OCI-LY7 (cell line): ENCODE measurements around the gene MPPED2. TPM values are rescaled to one million over a fixed set of nuclear protein-coding genes. Genes with fewer than 3 reads are reported as not detected.

Source experiments
- BruUV-seq: library from RNA; stranded (reverse); fragments of 400-500 nt; replicated peaks from 2 replicates; lab custom pipeline; 2021; lab: Mats Ljungman, UMichigan
- CTCF ChIA-PET: fragments of 300-600 bp; sonication (Branson Sonifier 250); formaldehyde crosslinking; loops from one replicate; lab custom pipeline; 2022; ENCODE audit warnings: antibody characterized with exemption; ENCODE audit not compliant: unreplicated experiment; lab: Charles Lee
- POLR2A ChIA-PET: fragments of 300-600 bp; sonication (Branson Sonifier 250); formaldehyde crosslinking; loops from one replicate; lab custom pipeline; 2022; ENCODE audit warnings: antibody characterized with exemption; lab: Charles Lee
- DNase-seq: peaks from one replicate; pipeline ENCODE4 v3.0.0-alpha.2; 2015; ENCODE audit warnings: low spot score
- H2AFZ ChIP-seq: fragments of 200-600 bp; sonication (generic), shearing (Covaris generic); 2 replicates; pipeline ENCODE4 v1.6.1; 2014; ENCODE audit warnings: mild to moderate bottlenecking, antibody characterized with exemption, low read length, moderate library complexity
- H3K27ac ChIP-seq: fragments of 200-600 bp; sonication (generic); 2 replicates; pipeline ENCODE4 v1.5.1; 2014; ENCODE audit warnings: mixed run types, low read depth, mild to moderate bottlenecking, moderate library complexity, low read length, inconsistent platforms; ENCODE audit not compliant: poor library complexity, severe bottlenecking
- H3K36me3 ChIP-seq: fragments of 200-600 bp; sonication (generic); 2 replicates; pipeline ENCODE4 v1.6.1; 2014; ENCODE audit warnings: mild to moderate bottlenecking, antibody characterized with exemption, low read length, moderate library complexity, mixed read lengths; ENCODE audit not compliant: insufficient read depth
- H3K4me1 ChIP-seq: fragments of 200-600 bp; sonication (generic); 2 replicates; pipeline ENCODE4 v1.5.1; 2014; ENCODE audit warnings: mild to moderate bottlenecking, low read length; ENCODE audit not compliant: insufficient read depth, poor library complexity, severe bottlenecking
- H3K4me2 ChIP-seq: fragments of 200-600 bp; sonication (generic); 2 replicates; pipeline ENCODE4 v1.6.1; 2014; ENCODE audit warnings: mild to moderate bottlenecking, low read length
- H3K4me3 ChIP-seq: fragments of 200-600 bp; sonication (generic); 2 replicates; pipeline ENCODE4 v1.5.1; 2014; ENCODE audit warnings: mild to moderate bottlenecking, low read depth, low read length; ENCODE audit not compliant: poor library complexity, severe bottlenecking
- H3K79me2 ChIP-seq: fragments of 200-600 bp; sonication (generic); 2 replicates; pipeline ENCODE4 v1.6.1; 2016; ENCODE audit warnings: low read depth, mild to moderate bottlenecking, low read length, moderate library complexity, mixed read lengths; ENCODE audit not compliant: insufficient read depth
- H3K9me2 ChIP-seq: fragments of 200-600 bp; sonication (generic); 2 replicates; pipeline ENCODE4 v1.6.1; 2016; ENCODE audit warnings: mild to moderate bottlenecking, low read length, mixed read lengths; ENCODE audit not compliant: insufficient read depth
- H3K9me3 ChIP-seq: fragments of 200-600 bp; sonication (generic); 2 replicates; pipeline ENCODE4 v1.6.1; 2014; ENCODE audit warnings: mild to moderate bottlenecking, mixed run types, low read length, mixed read lengths
- H4K20me1 ChIP-seq: fragments of 200-600 bp; sonication (generic); 2 replicates; pipeline ENCODE4 v1.6.1; 2014; ENCODE audit warnings: mild to moderate bottlenecking, antibody characterized with exemption, low read length, moderate library complexity, mixed read lengths; ENCODE audit not compliant: insufficient read depth
- EZH2phosphoT487 ChIP-seq: fragments of 200-600 bp; sonication (generic); IDR thresholded peaks from 2 replicates; pipeline ENCODE4 v1.6.1; 2018; ENCODE audit warnings: low read depth, borderline replicate concordance, mild to moderate bottlenecking, mixed run types, antibody characterized with exemption, low read length, moderate library complexity, mixed read lengths
- intact Hi-C: fragments of 100-400 bp; cut with micrococcal nuclease; formaldehyde crosslinking; loops from one replicate; pipeline ENCODE4 v1.10.0; 2022; ENCODE audit not compliant: unreplicated experiment
- total RNA-seq, 2 experiments: library from RNA; depleted of rRNA in 1 of 2; stranded (reverse); fragments of >200 nt in 1 of 2; shearing (Covaris generic) in 1 of 2; gene quantifications; 2 replicates each; pipeline ENCODE4 v1.2.3, GENCODE V29; 2014 to 2022
- TF ChIP-seq, protein P1 (sequence below): fragments of 200-600 bp; sonication (generic); conservative IDR thresholded peaks from 2 replicates; pipeline ENCODE4 v1.5.1; 2014; ENCODE audit warnings: mild to moderate bottlenecking, antibody characterized with exemption, low read length, moderate library complexity, mixed read lengths

Gene MPPED2
- total RNA-seq, 2 experiments from 2014 or later: not detected

DNA sequence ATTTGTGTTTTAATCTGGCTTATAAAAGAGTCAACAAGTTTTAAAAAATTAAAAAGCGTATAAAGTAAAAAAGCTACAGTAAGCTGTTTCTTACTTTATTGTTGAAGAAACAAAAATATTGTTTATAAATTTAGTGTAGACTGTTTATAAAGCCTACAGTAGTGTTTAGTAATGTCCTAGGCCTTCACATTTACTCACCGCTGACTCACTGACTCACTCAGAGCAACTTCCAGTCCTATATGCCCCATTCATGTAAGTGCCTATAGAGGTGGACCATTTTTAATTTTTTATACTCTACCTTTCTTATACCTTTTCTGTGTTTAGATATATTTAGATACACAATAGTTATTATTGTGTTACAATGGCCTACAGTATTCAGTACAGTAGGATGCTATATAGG, 12.2 kb downstream of the MPPED2 start:
- Histone ChIP-seq H4K20me1 (no peaks in the 10 kb centered on the region), H3K9me2 (no peaks in the 10 kb centered on the region), H3K4me3 (no peak overlapping the region), H2AFZ (no peak overlapping the region), H3K79me2 (no peaks in the 10 kb centered on the region), H3K4me2 (no peak overlapping the region), H3K27ac (no peak overlapping the region), H3K9me3 (no peaks in the 10 kb centered on the region), H3K4me1 (no peaks in the 10 kb centered on the region), H3K36me3 (no peaks in the 10 kb centered on the region)
- POLR2A ChIA-PET: no interaction called here
- intact Hi-C loops: no loop called here
- CTCF ChIA-PET: no interaction called here
- BruUV-seq: no TSS peak
- no peak for DNase-seq
- TF ChIP-seq, protein P1, sequence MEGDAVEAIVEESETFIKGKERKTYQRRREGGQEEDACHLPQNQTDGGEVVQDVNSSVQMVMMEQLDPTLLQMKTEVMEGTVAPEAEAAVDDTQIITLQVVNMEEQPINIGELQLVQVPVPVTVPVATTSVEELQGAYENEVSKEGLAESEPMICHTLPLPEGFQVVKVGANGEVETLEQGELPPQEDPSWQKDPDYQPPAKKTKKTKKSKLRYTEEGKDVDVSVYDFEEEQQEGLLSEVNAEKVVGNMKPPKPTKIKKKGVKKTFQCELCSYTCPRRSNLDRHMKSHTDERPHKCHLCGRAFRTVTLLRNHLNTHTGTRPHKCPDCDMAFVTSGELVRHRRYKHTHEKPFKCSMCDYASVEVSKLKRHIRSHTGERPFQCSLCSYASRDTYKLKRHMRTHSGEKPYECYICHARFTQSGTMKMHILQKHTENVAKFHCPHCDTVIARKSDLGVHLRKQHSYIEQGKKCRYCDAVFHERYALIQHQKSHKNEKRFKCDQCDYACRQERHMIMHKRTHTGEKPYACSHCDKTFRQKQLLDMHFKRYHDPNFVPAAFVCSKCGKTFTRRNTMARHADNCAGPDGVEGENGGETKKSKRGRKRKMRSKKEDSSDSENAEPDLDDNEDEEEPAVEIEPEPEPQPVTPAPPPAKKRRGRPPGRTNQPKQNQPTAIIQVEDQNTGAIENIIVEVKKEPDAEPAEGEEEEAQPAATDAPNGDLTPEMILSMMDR: no peak
- no peak for TF ChIP-seq EZH2phosphoT487

DNA sequence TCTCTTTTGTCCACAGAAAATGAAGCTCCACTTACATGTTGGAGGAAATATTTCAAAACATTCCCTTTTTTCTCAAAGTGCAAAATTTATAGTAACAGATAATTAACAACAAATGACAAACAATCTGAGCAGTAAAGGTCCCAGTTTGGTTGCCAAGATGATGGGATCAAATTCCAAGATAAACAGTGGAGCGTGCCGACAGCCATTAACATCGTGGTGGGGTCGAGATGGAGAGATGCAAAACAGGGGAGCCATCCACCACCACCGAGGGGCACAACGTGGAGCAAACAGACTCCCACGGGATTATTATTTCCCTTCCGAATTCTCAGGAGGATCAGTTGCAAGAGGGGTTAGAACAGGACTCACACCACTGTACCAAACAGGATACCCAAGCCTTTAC, 17.2 kb downstream of the MPPED2 start:
- Histone ChIP-seq H3K27ac (no peak overlapping the region), H4K20me1 (no peaks in the 10 kb centered on the region), H3K79me2 (no peaks in the 10 kb centered on the region), H3K9me3 (no peaks in the 10 kb centered on the region), H2AFZ (no peak overlapping the region), H3K4me2 (no peak overlapping the region), H3K4me1 (no peaks in the 10 kb centered on the region), H3K36me3 (no peaks in the 10 kb centered on the region), H3K4me3 (no peak overlapping the region), H3K9me2 (no peaks in the 10 kb centered on the region; the same call in 1 of the 2 replicates)
- ChIA-PET CTCF (no interaction called here), POLR2A (interaction anchor here (0.6 kb wide), 1 partner anchor 21 kb away, joined by 4 read pairs; no protein-coding TSS in a partner anchor)
- intact Hi-C loops: no loop called here
- TF ChIP-seq, protein P1: no peak
- TF ChIP-seq EZH2phosphoT487: no peak
- no TSS peak for BruUV-seq
- DNase-seq: no peak

DNA sequence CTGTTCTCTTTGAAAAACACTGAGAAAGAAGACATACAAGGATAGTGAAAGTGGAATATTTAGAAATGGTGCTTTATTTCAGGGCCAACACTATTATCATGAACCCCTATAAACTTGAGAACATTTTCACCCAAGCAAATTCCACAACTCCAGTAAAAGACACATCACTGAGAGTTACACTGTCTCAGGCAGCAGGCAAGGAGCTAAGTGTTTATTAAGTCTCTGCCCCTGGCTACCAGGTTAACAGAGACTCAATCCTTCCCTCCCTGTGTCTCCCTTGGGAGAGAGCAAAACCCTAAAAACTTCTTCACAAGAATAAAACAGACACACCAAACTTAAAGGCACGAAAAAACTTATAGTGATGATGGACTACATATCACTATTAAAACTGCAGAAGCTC, 18.5 kb downstream of the MPPED2 start:
- no peak overlapping the region for H3K4me3 ChIP-seq
- H3K27ac ChIP-seq: no peak overlapping the region
- ChIA-PET CTCF (no interaction called here), POLR2A (no interaction called here)
- H3K9me2 ChIP-seq: no peaks in the 10 kb centered on the region; the same call in 1 of the 2 replicates
- H3K36me3 ChIP-seq: no peaks in the 10 kb centered on the region
- H3K9me3 ChIP-seq: no peaks in the 10 kb centered on the region
- intact Hi-C loops: no loop called here
- no peaks in the 10 kb centered on the region for H3K4me1 ChIP-seq
- DNase-seq: no peak
- H2AFZ ChIP-seq: no peak overlapping the region
- no peaks in the 10 kb centered on the region for H4K20me1 ChIP-seq
- TF ChIP-seq, protein P1: no peak
- no peak for TF ChIP-seq EZH2phosphoT487
- no peaks in the 10 kb centered on the region for H3K79me2 ChIP-seq
- no TSS peak for BruUV-seq
- no peak overlapping the region for H3K4me2 ChIP-seq
